IgD-negative memory B cell (primary cell): Measurements from ENCODE around the gene TMEM81. TPM values are rescaled to one million over a fixed set of nuclear protein-coding genes. Genes with fewer than 3 reads are reported as not detected.

ENCODE experiments used
- H3K27ac Mint-ChIP-seq, 3 donors: one replicate each; pipeline ENCODE4 v1.8.0; 2020 to 2022; ENCODE audit warnings: mild to moderate bottlenecking in 3 of 3, mixed read lengths in 3 of 3, moderate library complexity in 1 of 3
- H3K27me3 Mint-ChIP-seq: one replicate; pipeline ENCODE4 v1.8.0; 2021; ENCODE audit warnings: mixed read lengths
- H3K36me3 Mint-ChIP-seq: one replicate; pipeline ENCODE4 v1.8.0; 2020; ENCODE audit warnings: mild to moderate bottlenecking, mixed read lengths
- H3K4me1 Mint-ChIP-seq, 3 donors: one replicate each; pipeline ENCODE4 v1.8.0; 2020 to 2022; ENCODE audit warnings: mixed read lengths in 3 of 3, mild to moderate bottlenecking in 1 of 3
- H3K4me3 Mint-ChIP-seq, 4 donors: one replicate each; pipeline ENCODE4 v1.8.0; 2020 to 2022; ENCODE audit warnings: mild to moderate bottlenecking in 4 of 4, mixed read lengths in 4 of 4, moderate library complexity in 3 of 4
- H3K9me3 Mint-ChIP-seq, 3 donors: one replicate each; pipeline ENCODE4 v1.8.0; 2020 to 2021; ENCODE audit warnings: mixed read lengths in 3 of 3, mild to moderate bottlenecking in 1 of 3
- polyA plus RNA-seq: library from polyadenylated mRNA; unstranded; fragments of 300-500 nt; fragmentation: Illumina TruSeq; gene quantifications from one replicate; pipeline ENCODE4 v1.2.3, GENCODE V29; 2021

Gene TMEM81
- polyA plus RNA-seq, 1 donor from 2014 or later, result 0.83 TPM

DNA sequence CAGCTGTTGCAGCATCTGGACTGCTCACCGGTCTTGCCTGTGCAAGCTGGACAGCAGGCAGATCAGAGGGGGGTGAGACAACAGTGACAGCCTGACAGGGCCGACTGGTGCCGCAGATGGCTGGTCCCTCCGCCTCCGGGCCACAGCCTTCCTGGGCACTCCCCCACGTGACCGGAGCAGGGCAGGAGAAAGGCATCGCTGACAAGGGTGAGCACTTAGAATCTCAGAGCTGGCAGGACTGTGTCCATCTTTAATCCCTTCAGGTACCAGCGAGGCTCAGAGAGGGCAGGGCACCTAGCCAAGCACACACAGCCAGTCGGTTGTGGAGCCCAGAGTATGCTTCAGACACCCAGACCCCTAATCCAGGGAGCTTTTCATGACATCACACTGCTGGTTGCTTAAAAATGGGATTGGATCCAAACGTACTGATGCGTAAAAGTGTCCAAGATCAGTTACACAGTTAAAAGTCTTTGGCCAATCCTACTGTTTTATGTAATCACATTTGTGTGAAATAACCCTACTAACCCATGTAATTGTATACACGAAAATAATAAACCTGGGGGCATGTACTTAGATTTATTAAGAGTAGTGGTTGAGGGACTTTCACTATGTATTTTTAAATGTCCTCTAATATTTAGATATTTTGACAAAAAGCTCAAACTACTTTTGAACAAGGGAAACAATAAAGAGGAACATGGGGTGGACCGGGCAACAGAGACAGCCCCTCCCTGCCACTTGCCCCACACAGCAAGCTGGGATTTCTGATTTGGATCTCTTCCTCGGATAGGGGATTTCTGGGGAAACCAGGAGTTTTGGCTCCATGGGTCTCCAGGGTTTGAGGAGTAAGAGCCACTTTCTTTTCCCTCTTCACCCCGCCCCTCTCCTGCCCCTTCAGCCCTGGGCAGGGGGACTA lies 42.0 kb downstream of the TMEM81 start:
- no peaks in the 10 kb centered on the region for H3K36me3 Mint-ChIP-seq
- no peak overlapping the region for H3K27ac Mint-ChIP-seq
- H3K9me3 Mint-ChIP-seq, result peaks cover 0 to 1% (median 0%) of the 10 kb centered on the region in 3 donors
- H3K4me1 Mint-ChIP-seq, result no peaks in the 10 kb centered on the region
- peak overlapping the region in 1 of 4 donors; percentile 19 for H3K4me3 Mint-ChIP-seq
- peaks cover 38% of the 10 kb centered on the region for H3K27me3 Mint-ChIP-seq

DNA sequence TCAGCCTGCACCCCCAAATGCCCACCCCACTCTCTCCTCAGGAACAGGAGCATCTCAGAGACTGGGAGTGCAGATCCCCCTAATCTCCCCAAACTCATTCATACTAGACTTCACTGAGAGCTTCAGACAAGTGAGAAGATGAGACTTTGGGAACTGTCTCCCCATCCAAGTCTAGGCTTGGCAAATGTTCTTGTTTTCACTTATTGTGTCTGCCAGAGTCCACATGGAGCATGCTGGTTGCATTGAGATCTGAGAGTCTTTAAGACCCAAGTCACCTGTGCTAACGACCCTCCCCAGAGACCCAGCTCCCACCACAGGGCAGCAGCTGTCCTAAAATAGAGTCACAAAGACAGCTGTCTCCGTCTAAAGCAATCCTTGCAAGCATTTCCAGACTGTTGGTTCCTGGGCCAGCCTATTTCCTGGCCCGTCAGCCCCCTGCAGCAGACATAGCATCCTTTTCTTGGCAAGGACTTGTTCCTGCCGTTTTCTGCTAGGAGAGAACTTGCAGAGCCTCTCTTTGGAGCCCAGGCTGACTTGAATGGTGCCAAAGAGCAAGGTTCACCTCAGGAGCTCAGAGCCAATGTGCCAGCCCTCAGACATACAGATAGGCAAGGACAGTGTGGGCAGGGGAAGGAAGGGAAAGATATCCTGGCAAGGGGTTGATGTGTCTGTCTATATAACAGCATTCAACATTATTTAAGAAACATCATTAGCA lies 43.1 kb downstream of the TMEM81 start:
- Mint-ChIP-seq H3K4me3 (no peak overlapping the region), H3K27ac (no peak overlapping the region), H3K36me3 (no peaks in the 10 kb centered on the region), H3K4me1 (no peaks in the 10 kb centered on the region), H3K27me3 (peaks cover 39% of the 10 kb centered on the region), H3K9me3 (peaks cover 0 to 2% (median 1%) of the 10 kb centered on the region in 3 donors)

DNA sequence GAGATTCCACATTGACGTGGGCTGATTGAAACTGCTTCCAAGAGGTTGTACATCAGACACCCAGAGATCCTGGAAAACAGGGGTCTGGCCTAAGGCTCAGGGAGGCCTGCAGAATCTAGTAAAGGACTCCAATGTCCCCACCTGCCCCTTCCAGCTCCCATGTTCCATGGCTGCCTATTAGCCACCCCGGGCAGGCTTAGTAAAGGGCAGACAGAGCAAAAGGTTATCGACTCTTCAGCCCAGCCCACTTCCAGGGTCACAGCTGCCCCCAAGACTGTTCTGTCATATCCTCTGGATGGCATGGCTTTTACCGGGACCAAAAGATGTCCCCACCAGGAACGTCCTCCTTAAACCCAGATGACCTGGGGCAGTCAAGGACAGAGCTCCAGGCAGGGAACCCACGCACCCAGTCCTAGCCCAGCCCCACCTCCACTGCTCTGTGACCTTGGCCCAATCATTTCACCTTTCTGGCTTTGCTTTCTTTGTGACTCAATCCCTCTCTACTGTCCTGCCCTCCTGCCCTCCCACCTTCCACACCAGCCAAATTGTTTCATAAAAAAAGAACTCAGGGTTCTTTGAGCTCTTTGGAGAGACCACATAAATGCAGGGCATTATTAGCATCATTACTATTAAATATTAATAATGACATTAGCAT lies 46.0 kb downstream of the TMEM81 start:
- H3K27ac Mint-ChIP-seq, result peak overlapping the region in 1 of 3 donors; percentile 52
- H3K27me3 Mint-ChIP-seq, result peaks cover 24% of the 10 kb centered on the region
- H3K4me3 Mint-ChIP-seq, result peak overlapping the region in 1 of 4 donors; percentile 31
- H3K9me3 Mint-ChIP-seq, result peaks cover 5 to 7% (median 6%) of the 10 kb centered on the region in 3 donors
- no peaks in the 10 kb centered on the region for H3K4me1 Mint-ChIP-seq
- H3K36me3 Mint-ChIP-seq, result no peaks in the 10 kb centered on the region

DNA sequence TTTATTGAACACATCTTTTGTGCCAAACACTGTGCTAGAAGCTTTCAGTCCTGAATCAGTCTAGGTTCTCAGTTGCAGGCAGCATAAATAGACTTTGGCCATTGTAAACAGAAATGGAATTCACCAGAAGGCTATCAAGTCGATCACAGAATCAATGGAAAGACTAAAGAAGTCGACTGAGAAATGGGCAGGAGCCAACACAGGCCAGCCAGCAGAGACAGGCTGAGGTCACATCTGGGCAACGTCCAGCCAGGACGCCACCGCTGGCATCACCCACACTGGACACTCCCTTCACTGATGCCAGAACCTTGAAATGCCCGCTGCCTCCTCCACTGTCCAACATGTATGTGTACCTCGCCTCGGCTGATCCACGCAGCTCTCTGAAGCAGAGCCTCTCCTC lies 46.7 kb downstream of the TMEM81 start:
- Mint-ChIP-seq H3K4me1 (no peaks in the 10 kb centered on the region), H3K36me3 (no peaks in the 10 kb centered on the region), H3K9me3 (peaks cover 5 to 7% (median 6%) of the 10 kb centered on the region in 3 donors), H3K27me3 (peaks cover 23% of the 10 kb centered on the region), H3K4me3 (no peak overlapping the region), H3K27ac (no peak overlapping the region)

Other genes starting within 250 kb of the TMEM81 start
- 0.50 TPM for gene NFASC, start 213.6 kb downstream of the TMEM81 start, polyA plus RNA-seq
- gene CNTN2, start 41.2 kb downstream of the TMEM81 start, polyA plus RNA-seq, result not detected
- gene RBBP5, start 37.5 kb upstream of the TMEM81 start, polyA plus RNA-seq, result 19.0 TPM
- gene DSTYK, start 127.2 kb upstream of the TMEM81 start, polyA plus RNA-seq, result 6.1 TPM
- 0.11 TPM for gene TMCC2, start 143.5 kb upstream of the TMEM81 start, polyA plus RNA-seq
- 91.9 TPM for gene NUAK2, start 237.3 kb upstream of the TMEM81 start, polyA plus RNA-seq